Measurements from ENCODE around the gene LYAR. TPM values are rescaled to one million over a fixed set of nuclear protein-coding genes. Genes with fewer than 3 reads are reported as not detected.

The LYAR gene
- total RNA-seq, 2 donors from 2014 or later, result 9.0 to 19.1 TPM

- Histone ChIP-seq H3K27me3 (replicated peaks; ENCODE audit: insufficient read depth) (peaks cover 11% of the 10 kb centered on the region), H3K4me3 (no peak overlapping the region), H3K36me3 (no peaks in the 10 kb centered on the region), H3K9me3 (no peaks in the 10 kb centered on the region), H3K27ac (no peak overlapping the region), H3K4me1 (replicated peaks) (no peaks in the 10 kb centered on the region)
- intact Hi-C loops (cut with DNase I), result no loop called here
- no peak for DNase-seq (ENCODE audit: low spot score)
- TF ChIP-seq POLR2A (IDR thresholded peaks at IDR 0.05), result no peak
- TF ChIP-seq CTCF (IDR thresholded peaks at IDR 0.05), result no peak
- no peak for TF ChIP-seq POLR2AphosphoS5 (IDR thresholded peaks at IDR 0.05)
- 15% methylated on average over 38 of the region's 41 CpGs for WGBS
Observed at GRCh38 chr4:4225915-4226605, 63.9 kb downstream of the LYAR start.

Other genes with a start within 250 kb of the LYAR start
- not detected for gene OTOP1, start 63.2 kb downstream of the LYAR start, total RNA-seq
- 10 to 100 TPM; 14.7 to 35.8 TPM for gene TMEM128, start 41.9 kb downstream of the LYAR start, total RNA-seq
- 10 to 100 TPM in 1 of 2 donors, 1 to 10 TPM in 1; 5.1 to 10.3 TPM for gene ZBTB49, start 97 bp upstream of the LYAR start, total RNA-seq
- 10 to 100 TPM; 17.1 to 88.8 TPM for gene NSG1, start 96.9 kb upstream of the LYAR start, total RNA-seq